ENCODE data around the gene DDX23. TPM values are rescaled to one million over a fixed set of nuclear protein-coding genes. Genes with fewer than 3 reads are reported as not detected.

The DDX23 gene
- total and polyA plus RNA-seq, 5 donors from 2014 or later: 30.5 to 96.3 (median 35.3) TPM

- no peaks in the 10 kb centered on the region for H3K36me3 ChIP-seq (ENCODE audit: control insufficient read depth, insufficient read depth, low read length)
- Mint-ChIP-seq H3K4me1 (peaks cover 0 to 18% (median 0%) of the 10 kb centered on the region in 4 donors), H3K27ac (peak within 1 kb of the TSS in 1 of 3 donors; percentile 76), H3K36me3 (no peaks in the 10 kb centered on the region), H3K4me3 (peak within 1 kb of the TSS; percentile 34 to 66 (median 58)), H3K27me3 (peaks cover 57% of the 10 kb centered on the region), H3K9me3 (no peaks in the 10 kb centered on the region)
- no peak for DNase-seq
- peaks cover 13% of the 10 kb centered on the region for H3K4me1 ChIP-seq (ENCODE audit: control insufficient read depth, insufficient read depth, low read length, poor library complexity, severe bottlenecking)
- H3K9me3 ChIP-seq (ENCODE audit: control insufficient read depth in 2 of 2, low read length in 2 of 2): no peaks in the 10 kb centered on the region
- H3K27ac ChIP-seq (ENCODE audit: insufficient read depth, low read length, poor library complexity, severe bottlenecking): no peak within 1 kb of the TSS
- H3K4me3 ChIP-seq (ENCODE audit: low read depth, low read length): no peak within 1 kb of the TSS
- peaks cover 6% of the 10 kb centered on the region for H3K27me3 ChIP-seq (ENCODE audit: control insufficient read depth, insufficient read depth, low read length)
- ATAC-seq (ENCODE audit: low read depth in 2 of 2): no peak
Observed at GRCh38 chr12:48788854-48789775, 62.8 kb downstream of the DDX23 start, which contains the start of gene ADCY6. Gene ADCY6, minus strand, starts transcription at chr12:48789089. Its CDS starts 5,655 bp downstream, at chr12:48783434.

GRCh38 chr12:48788524-48788853, 63.5 kb downstream of the DDX23 start:
- Mint-ChIP-seq H3K27me3 (peaks cover 62% of the 10 kb centered on the region), H3K4me1 (peaks cover 0 to 18% (median 0%) of the 10 kb centered on the region in 4 donors), H3K9me3 (no peaks in the 10 kb centered on the region)

GRCh38 chr12:48787791-48788523, 64.0 kb downstream of the DDX23 start:
- H3K27me3 Mint-ChIP-seq: peaks cover 62% of the 10 kb centered on the region
- Histone ChIP-seq H3K27ac (ENCODE audit: insufficient read depth, low read length, poor library complexity, severe bottlenecking) (no peak overlapping the region), H3K4me3 (ENCODE audit: low read depth, low read length) (no peak overlapping the region), H3K4me1 (ENCODE audit: control insufficient read depth, insufficient read depth, low read length, poor library complexity, severe bottlenecking) (peaks cover 13% of the 10 kb centered on the region), H3K27me3 (ENCODE audit: control insufficient read depth, insufficient read depth, low read length) (peaks cover 6% of the 10 kb centered on the region), H3K36me3 (ENCODE audit: control insufficient read depth, insufficient read depth, low read length) (no peaks in the 10 kb centered on the region), H3K9me3 (ENCODE audit: control insufficient read depth in 2 of 2, low read length in 2 of 2) (no peaks in the 10 kb centered on the region)
- DNase-seq (no peak), ATAC-seq (ENCODE audit: low read depth in 2 of 2) (no peak)
- no peaks in the 10 kb centered on the region for H3K36me3 Mint-ChIP-seq
- peak overlapping the region in 1 of 3 donors; percentile 76 for H3K27ac Mint-ChIP-seq
- H3K4me3 Mint-ChIP-seq: peak overlapping the region in 3 of 4 donors; percentile 54 to 66 (median 62)
- no peaks in the 10 kb centered on the region for H3K9me3 Mint-ChIP-seq
- H3K4me1 Mint-ChIP-seq: peaks cover 0 to 18% (median 0%) of the 10 kb centered on the region in 4 donors

More at GRCh38 chr12:48788524-48788853, 63.5 kb downstream of the DDX23 start:
- no peaks in the 10 kb centered on the region for H3K9me3 ChIP-seq (ENCODE audit: control insufficient read depth in 2 of 2, low read length in 2 of 2)
- DNase-seq (no peak), ATAC-seq (ENCODE audit: low read depth in 2 of 2) (no peak)
- no peak overlapping the region for H3K27ac Mint-ChIP-seq
- peaks cover 13% of the 10 kb centered on the region for H3K4me1 ChIP-seq (ENCODE audit: control insufficient read depth, insufficient read depth, low read length, poor library complexity, severe bottlenecking)
- no peak overlapping the region for H3K27ac ChIP-seq (ENCODE audit: insufficient read depth, low read length, poor library complexity, severe bottlenecking)
- no peak overlapping the region for H3K4me3 ChIP-seq (ENCODE audit: low read depth, low read length)
- no peaks in the 10 kb centered on the region for H3K36me3 ChIP-seq (ENCODE audit: control insufficient read depth, insufficient read depth, low read length)
- no peaks in the 10 kb centered on the region for H3K36me3 Mint-ChIP-seq
- peaks cover 6% of the 10 kb centered on the region for H3K27me3 ChIP-seq (ENCODE audit: control insufficient read depth, insufficient read depth, low read length)
- peak overlapping the region in 3 of 4 donors; percentile 54 to 62 (median 57) for H3K4me3 Mint-ChIP-seq

GRCh38 chr12:48786591-48787544, 65.1 kb downstream of the DDX23 start:
- peaks cover 0 to 18% (median 0%) of the 10 kb centered on the region in 4 donors for H3K4me1 Mint-ChIP-seq

GRCh38 chr12:48783432-48783831, 68.5 kb downstream of the DDX23 start:
- peaks cover 3% of the 10 kb centered on the region for H3K4me1 ChIP-seq (ENCODE audit: control insufficient read depth, insufficient read depth, low read length, poor library complexity, severe bottlenecking)
- H3K36me3 ChIP-seq (ENCODE audit: control insufficient read depth, insufficient read depth, low read length): no peaks in the 10 kb centered on the region
- DNase-seq (no peak), ATAC-seq (ENCODE audit: low read depth in 2 of 2) (no peak)
- H3K4me1 Mint-ChIP-seq: peaks cover 0 to 7% (median 0%) of the 10 kb centered on the region in 4 donors
- no peaks in the 10 kb centered on the region for H3K9me3 ChIP-seq (ENCODE audit: control insufficient read depth in 2 of 2, low read length in 2 of 2)
- H3K4me3 Mint-ChIP-seq: no peak overlapping the region
- no peaks in the 10 kb centered on the region for H3K36me3 Mint-ChIP-seq
- peaks cover 2% of the 10 kb centered on the region for H3K27me3 ChIP-seq (ENCODE audit: control insufficient read depth, insufficient read depth, low read length)
- H3K9me3 Mint-ChIP-seq: no peaks in the 10 kb centered on the region
- no peak overlapping the region for H3K27ac Mint-ChIP-seq
- H3K27me3 Mint-ChIP-seq: peaks cover 50% of the 10 kb centered on the region
- no peak overlapping the region for H3K27ac ChIP-seq (ENCODE audit: insufficient read depth, low read length, poor library complexity, severe bottlenecking)
- H3K4me3 ChIP-seq (ENCODE audit: low read depth, low read length): no peak overlapping the region

More at GRCh38 chr12:48786591-48787544, 65.1 kb downstream of the DDX23 start:
- no peak for DNase-seq
- Mint-ChIP-seq H3K27ac (peak overlapping the region in 1 of 3 donors; percentile 45), H3K27me3 (peaks cover 62% of the 10 kb centered on the region), H3K9me3 (no peaks in the 10 kb centered on the region), H3K36me3 (no peaks in the 10 kb centered on the region), H3K4me3 (no peak overlapping the region)
- Histone ChIP-seq H3K4me3 (ENCODE audit: low read depth, low read length) (no peak overlapping the region), H3K27ac (ENCODE audit: insufficient read depth, low read length, poor library complexity, severe bottlenecking) (no peak overlapping the region), H3K4me1 (ENCODE audit: control insufficient read depth, insufficient read depth, low read length, poor library complexity, severe bottlenecking) (peaks cover 13% of the 10 kb centered on the region), H3K9me3 (ENCODE audit: control insufficient read depth in 2 of 2, low read length in 2 of 2) (no peaks in the 10 kb centered on the region), H3K36me3 (ENCODE audit: control insufficient read depth, insufficient read depth, low read length) (no peaks in the 10 kb centered on the region), H3K27me3 (ENCODE audit: control insufficient read depth, insufficient read depth, low read length) (peaks cover 6% of the 10 kb centered on the region)
- no peak for ATAC-seq (ENCODE audit: low read depth in 2 of 2)

DNA sequence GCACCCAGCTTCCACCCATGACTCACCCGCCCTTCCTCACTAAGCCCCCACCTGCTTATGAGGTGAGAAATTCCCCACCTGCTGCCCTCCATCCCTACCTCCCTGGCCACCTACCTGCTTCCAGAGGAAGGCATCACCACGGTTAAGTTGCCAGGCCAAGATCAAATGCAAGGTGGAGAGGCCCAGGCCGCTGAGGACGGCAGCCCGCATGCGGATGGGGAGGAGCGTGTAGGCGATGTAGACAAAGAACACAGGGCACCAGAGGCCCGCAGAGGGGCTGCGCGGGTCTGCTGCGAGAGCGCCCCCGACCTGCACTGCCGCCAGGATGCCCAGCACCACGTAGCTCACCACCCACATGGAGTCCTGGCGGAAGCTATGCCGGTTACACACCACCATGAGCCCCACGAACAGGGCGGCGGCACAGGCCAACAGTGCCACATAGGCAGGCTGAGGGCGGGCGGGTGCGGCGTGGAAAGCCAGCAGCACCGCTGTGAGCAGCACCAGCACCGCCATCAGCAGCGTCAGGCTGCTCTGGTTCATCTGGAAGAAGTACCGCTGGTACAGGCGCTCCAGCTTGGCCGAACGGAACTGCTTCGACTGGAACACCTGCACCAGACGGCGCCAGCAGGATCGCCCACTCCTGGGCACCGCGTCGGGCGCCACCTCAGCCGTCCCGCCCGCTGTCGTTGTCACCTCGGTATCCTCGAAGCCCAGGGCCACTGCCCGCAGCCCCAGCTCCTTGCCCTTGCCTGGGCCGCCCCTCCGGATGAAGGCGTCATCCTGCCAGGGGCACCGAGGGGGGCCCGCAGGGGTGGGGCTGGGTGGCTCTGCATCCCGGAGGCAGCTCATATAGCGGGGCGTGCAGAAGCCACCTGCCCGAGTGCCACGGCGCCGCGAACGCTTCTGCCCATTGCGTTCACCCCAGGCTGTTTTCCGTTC, 69.2 kb downstream of the DDX23 start:
- no peak for ATAC-seq (ENCODE audit: low read depth in 2 of 2)
- Mint-ChIP-seq H3K36me3 (no peaks in the 10 kb centered on the region), H3K27ac (no peak overlapping the region)

More for the DNA sequence above, 69.2 kb downstream of the DDX23 start:
- H3K27ac ChIP-seq (ENCODE audit: insufficient read depth, low read length, poor library complexity, severe bottlenecking): no peak overlapping the region
- peaks cover 2% of the 10 kb centered on the region for H3K27me3 ChIP-seq (ENCODE audit: control insufficient read depth, insufficient read depth, low read length)
- no peak overlapping the region for H3K4me3 ChIP-seq (ENCODE audit: low read depth, low read length)
- Mint-ChIP-seq H3K9me3 (no peaks in the 10 kb centered on the region), H3K4me1 (peaks cover 0 to 2% (median 0%) of the 10 kb centered on the region in 4 donors), H3K27me3 (peaks cover 43% of the 10 kb centered on the region), H3K4me3 (no peak overlapping the region)
- no peaks in the 10 kb centered on the region for H3K4me1 ChIP-seq (ENCODE audit: control insufficient read depth, insufficient read depth, low read length, poor library complexity, severe bottlenecking)
- no peaks in the 10 kb centered on the region for H3K9me3 ChIP-seq (ENCODE audit: control insufficient read depth in 2 of 2, low read length in 2 of 2)
- no peak for DNase-seq
- no peaks in the 10 kb centered on the region for H3K36me3 ChIP-seq (ENCODE audit: control insufficient read depth, insufficient read depth, low read length)
